MM.1S (cell line): ENCODE data around the gene ST6GALNAC4.

Source experiments
- DNase-seq: peaks from one replicate; pipeline ENCODE4 v3.0.0-alpha.2; 2015
- H2AFZ ChIP-seq: fragments of 300-600 bp; sonication (generic); 2 replicates; pipeline ENCODE4 v1.6.0; 2016; ENCODE audit warnings: antibody characterized with exemption, low read length
- H3F3A ChIP-seq: fragments of 300-600 bp; sonication (generic); 2 replicates; pipeline ENCODE4 v1.6.1; 2016; ENCODE audit warnings: mild to moderate bottlenecking, antibody characterized with exemption, low read length, moderate library complexity, mixed read lengths; ENCODE audit not compliant: insufficient read depth
- H3K27ac ChIP-seq: fragments of 300-600 bp; sonication (generic); 2 replicates; pipeline ENCODE4 v1.5.1; 2016; ENCODE audit warnings: mild to moderate bottlenecking, low read length
- H3K27me3 ChIP-seq: fragments of 300-600 bp; sonication (generic); replicated peaks from 2 replicates; pipeline ENCODE4 v1.6.0; 2016; ENCODE audit warnings: low read length; ENCODE audit not compliant: insufficient read depth
- H3K36me3 ChIP-seq: fragments of 300-600 bp; sonication (generic); replicated peaks from 2 replicates; pipeline ENCODE4 v1.6.1; 2016; ENCODE audit warnings: mild to moderate bottlenecking, low read length, mixed read lengths; ENCODE audit not compliant: insufficient read depth
- H3K4me1 ChIP-seq: fragments of 300-600 bp; sonication (generic); 2 replicates; pipeline ENCODE4 v1.6.1; 2016; ENCODE audit warnings: low read length, mixed read lengths
- H3K4me2 ChIP-seq: fragments of 300-600 bp; sonication (generic); 2 replicates; pipeline ENCODE4 v1.6.0; 2016; ENCODE audit warnings: low read depth, low read length
- H3K4me3 ChIP-seq: fragments of 300-600 bp; sonication (generic); 2 replicates; pipeline ENCODE4 v1.5.1; 2016; ENCODE audit warnings: low read length, mixed read lengths
- H3K79me2 ChIP-seq: fragments of 300-600 bp; sonication (generic); 2 replicates; pipeline ENCODE4 v1.6.1; 2016; ENCODE audit warnings: mixed run types, low read length, mixed read lengths
- H3K9ac ChIP-seq: fragments of 300-600 bp; sonication (generic); 2 replicates; pipeline ENCODE4 v1.6.1; 2016; ENCODE audit warnings: low read length, mixed read lengths
- H3K9me2 ChIP-seq: fragments of 300-600 bp; sonication (generic); replicated peaks from 2 replicates; pipeline ENCODE4 v1.6.1; 2016; ENCODE audit warnings: mild to moderate bottlenecking, low read length, mixed read lengths; ENCODE audit not compliant: insufficient read depth
- H3K9me3 ChIP-seq: fragments of 300-600 bp; sonication (generic); replicated peaks from 2 replicates; pipeline ENCODE4 v1.6.1; 2016; ENCODE audit warnings: mild to moderate bottlenecking, low read length, mixed read lengths; ENCODE audit not compliant: insufficient read depth
- H4K20me1 ChIP-seq: fragments of 300-600 bp; sonication (generic); 2 replicates; pipeline ENCODE4 v1.6.1; 2016; ENCODE audit warnings: mild to moderate bottlenecking, low read length, moderate library complexity, mixed read lengths; ENCODE audit not compliant: insufficient read depth
- CTCF ChIP-seq: fragments of 300-600 bp; sonication (generic); IDR thresholded peaks from 2 replicates; pipeline ENCODE4 v1.5.1; 2016; ENCODE audit warnings: antibody characterized with exemption, low read length, mixed read lengths
- EZH2 ChIP-seq: fragments of 300-600 bp; sonication (generic); optimal IDR thresholded peaks from 2 replicates; pipeline ENCODE3; 2017; ENCODE audit warnings: low read depth, mild to moderate bottlenecking, antibody characterized with exemption, low read length, mixed read lengths
- EZH2phosphoT487 ChIP-seq: fragments of 300-600 bp; sonication (generic); IDR thresholded peaks from 2 replicates; pipeline ENCODE4 v1.6.1; 2018; ENCODE audit warnings: antibody characterized with exemption, low read length

Gene ST6GALNAC4

DNA sequence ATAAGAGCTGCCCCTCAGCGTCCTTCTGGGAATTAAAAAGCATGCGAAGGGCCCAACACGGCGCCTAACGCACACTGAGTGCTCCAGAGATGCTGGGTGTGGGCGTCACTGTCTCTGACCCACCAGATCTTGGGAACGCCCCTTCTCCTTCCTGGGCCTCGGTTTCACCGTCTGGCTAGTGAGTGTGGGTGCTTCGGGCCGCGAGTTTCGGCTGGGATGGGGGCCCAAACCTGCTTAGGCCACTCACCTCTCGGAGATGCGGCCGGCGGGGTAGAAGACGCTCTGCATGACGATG is 10.0 kb upstream of the ST6GALNAC4 start:
- Histone ChIP-seq H3K9ac (peak overlapping the region; percentile 63; the same call in 1 of the 2 replicates), H3K36me3 (no peaks in the 10 kb centered on the region), H2AFZ (peak overlapping the region; percentile 87), H3K4me2 (peak overlapping the region; percentile 95), H3K4me1 (peaks cover 41% of the 10 kb centered on the region), H3K27ac (peak overlapping the region; percentile 35; the same call in 1 of the 2 replicates), H3K9me2 (no peaks in the 10 kb centered on the region), H3K4me3 (peak overlapping the region; percentile 73), H3K27me3 (no peaks in the 10 kb centered on the region), H4K20me1 (no peaks in the 10 kb centered on the region), H3F3A (peaks cover 56% of the 10 kb centered on the region), H3K9me3 (no peaks in the 10 kb centered on the region), H3K79me2 (no peaks in the 10 kb centered on the region)
- no peak for TF ChIP-seq CTCF
- TF ChIP-seq EZH2: no peak
- no peak for TF ChIP-seq EZH2phosphoT487
- no peak for DNase-seq

DNA sequence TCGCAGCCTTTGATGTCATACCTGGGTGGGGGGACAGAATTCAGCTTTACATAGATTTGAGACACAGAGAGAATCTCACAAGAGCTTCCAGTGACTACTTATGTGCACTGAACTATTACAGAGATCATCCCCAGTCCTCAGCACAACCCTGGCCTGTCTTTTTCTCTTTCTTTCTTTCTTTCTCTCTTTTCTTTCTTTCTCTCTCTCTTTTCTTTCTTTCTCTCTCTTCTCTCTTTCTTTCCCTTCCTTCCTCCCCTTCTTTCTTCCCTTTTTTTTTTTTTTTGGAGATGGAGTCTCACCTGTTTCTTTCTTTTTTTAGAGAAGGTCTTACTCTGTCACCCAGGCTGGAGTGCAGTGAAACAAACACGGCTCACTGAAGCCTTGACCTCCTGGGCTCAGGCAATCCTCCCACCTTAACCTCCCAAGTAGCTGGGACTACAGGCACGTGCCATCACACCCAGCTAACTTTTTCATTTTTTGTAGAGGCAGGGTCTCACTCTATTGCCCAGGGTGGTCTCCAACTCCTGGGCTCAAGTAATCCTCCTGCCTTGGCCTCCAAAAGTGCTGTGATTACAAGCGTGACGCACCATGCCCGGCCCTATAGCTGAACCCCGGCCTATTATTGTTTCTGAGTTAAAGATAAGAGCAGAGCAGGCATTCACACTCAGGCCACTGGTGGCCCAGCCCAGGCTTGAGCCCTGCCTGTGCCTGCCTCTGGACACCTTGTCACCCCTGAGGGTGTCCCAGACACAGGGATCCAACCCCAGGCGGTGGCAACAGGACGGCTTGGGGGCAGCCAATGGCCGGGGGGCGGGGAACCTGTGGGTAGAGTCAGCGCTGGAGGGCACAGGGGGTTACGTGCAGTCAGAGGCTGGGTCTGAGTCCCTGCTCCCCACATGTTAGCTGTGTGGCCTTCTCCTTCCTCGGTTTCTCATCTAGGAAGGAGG is 9.4 kb upstream of the ST6GALNAC4 start:
- H3K4me2 ChIP-seq: peak overlapping the region; percentile 95
- H3K4me3 ChIP-seq: peak overlapping the region; percentile 73
- H3K27ac ChIP-seq: 0 out of 2 replicates have a peak overlapping the region, but pooled peaks have one; percentile 35
- no peak for DNase-seq
- H3K9me2 ChIP-seq: no peaks in the 10 kb centered on the region
- H2AFZ ChIP-seq: peak overlapping the region; percentile 87
- H3K36me3 ChIP-seq: no peaks in the 10 kb centered on the region
- TF ChIP-seq EZH2 (no peak), EZH2phosphoT487 (no peak), CTCF (no peak)
- peaks cover 41% of the 10 kb centered on the region for H3K4me1 ChIP-seq
- no peaks in the 10 kb centered on the region for H3K79me2 ChIP-seq
- H4K20me1 ChIP-seq: no peaks in the 10 kb centered on the region
- H3F3A ChIP-seq: peaks cover 49% of the 10 kb centered on the region
- H3K9ac ChIP-seq: peak overlapping the region; percentile 63; the same call in 1 of the 2 replicates
- H3K27me3 ChIP-seq: no peaks in the 10 kb centered on the region
- no peaks in the 10 kb centered on the region for H3K9me3 ChIP-seq

GRCh38 chr9:127924736-127925444 is 8.0 kb upstream of the ST6GALNAC4 start:
- no peak overlapping the region for H2AFZ ChIP-seq

More at GRCh38 chr9:127924736-127925444, 8.0 kb upstream of the ST6GALNAC4 start:
- Histone ChIP-seq H3K4me2 (no peak overlapping the region), H3K36me3 (no peaks in the 10 kb centered on the region), H3K4me1 (peaks cover 37% of the 10 kb centered on the region), H3K79me2 (no peaks in the 10 kb centered on the region), H3K4me3 (no peak overlapping the region), H3K9ac (no peak overlapping the region), H4K20me1 (no peaks in the 10 kb centered on the region), H3K9me3 (no peaks in the 10 kb centered on the region), H3K9me2 (no peaks in the 10 kb centered on the region), H3K27ac (no peak overlapping the region), H3F3A (peaks cover 40% of the 10 kb centered on the region), H3K27me3 (no peaks in the 10 kb centered on the region)
- TF ChIP-seq EZH2 (no peak), CTCF (no peak), EZH2phosphoT487 (no peak)
- DNase-seq: no peak
